Spinal cord (tissue), 10 donors: ENCODE results near the gene IFI6. TPM values are rescaled to one million over a fixed set of nuclear protein-coding genes. Genes with fewer than 3 reads are reported as not detected.

Experiments
- DNase-seq, 6 donors: peaks; one replicate each; pipeline versions ENCODE4 v3.0.0 to v3.0.0-alpha.2; 2013 to 2015; ENCODE audit warnings: low spot score in 6 of 6, low read depth in 4 of 6
- H3K27ac ChIP-seq: one replicate; pipeline ENCODE4 v1.5.1; 2013; ENCODE audit warnings: low read depth, low read length, control low read depth
- H3K27me3 ChIP-seq: one replicate; pipeline ENCODE4 v1.6.1; 2013; ENCODE audit warnings: low read length; ENCODE audit not compliant: control insufficient read depth, insufficient read depth
- H3K36me3 ChIP-seq: one replicate; pipeline ENCODE4 v1.6.1; 2013; ENCODE audit warnings: low read length; ENCODE audit not compliant: control insufficient read depth, insufficient read depth
- H3K4me1 ChIP-seq: one replicate; pipeline ENCODE4 v1.6.1; 2013; ENCODE audit warnings: low read length; ENCODE audit not compliant: control insufficient read depth, insufficient read depth
- H3K4me3 ChIP-seq: one replicate; pipeline ENCODE4 v1.5.1; 2013; ENCODE audit warnings: low read depth, low read length, control low read depth
- H3K9me3 ChIP-seq: one replicate; pipeline ENCODE4 v1.6.1; 2013; ENCODE audit warnings: low read length; ENCODE audit not compliant: control insufficient read depth, insufficient read depth
- WGBS: methylation state at CpG from one replicate; pipeline ENCODE4 v1.1.5; 2013; ENCODE audit warnings: missing lambda C conversion rate; ENCODE audit not compliant: insufficient coverage; 5-methylcytosine and 5-hydroxymethylcytosine counted together
- polyA plus RNA-seq, 2 donors: library from polyadenylated mRNA; unstranded; fragments of 120-200 nt; gene quantifications; one replicate each; pipeline ENCODE4 v1.2.1, GENCODE V29; 2013; ENCODE audit not compliant: insufficient read length in 2 of 2
- total RNA-seq, 2 donors: library from RNA; depleted of rRNA in 1 of 2; stranded (reverse); fragments of 120-200 nt in 1 of 2; fragments of >200 nt in 1 of 2; gene quantifications; one replicate each; pipeline versions ENCODE4 v1.2.3 to v1.2.4, GENCODE V29; 2013 to 2014
- donor health status: healthy.

IFI6 gene
- total and polyA plus RNA-seq, 4 donors = 87.6 to 247 (median 115) TPM

- 64% methylated on average over 8 of the region's 11 CpGs for WGBS
- Histone ChIP-seq H3K27ac (peak overlapping the region; percentile 15), H3K27me3 (no peaks in the 10 kb centered on the region), H3K9me3 (no peaks in the 10 kb centered on the region), H3K36me3 (no peaks in the 10 kb centered on the region), H3K4me1 (peaks cover 25% of the 10 kb centered on the region), H3K4me3 (no peak overlapping the region)
- DNase-seq = peak in 1 of 6 donors; percentile 23
These were observed 16.6 kb downstream of the IFI6 start for GRCh38 chr1:27655151-27655937.

- Histone ChIP-seq H3K27me3 (no peaks in the 10 kb centered on the region), H3K27ac (no peak overlapping the region), H3K4me1 (peaks cover 18% of the 10 kb centered on the region), H3K9me3 (no peaks in the 10 kb centered on the region), H3K4me3 (no peak overlapping the region), H3K36me3 (no peaks in the 10 kb centered on the region)
- no CpG with 5 or more reads among the region's 5 CpGs for WGBS
- no peak for DNase-seq
These were observed 19.7 kb downstream of the IFI6 start for GRCh38 chr1:27652111-27652864.

GRCh38 chr1:27650539-27651175 is 21.3 kb downstream of the IFI6 start:
- H3K4me1 ChIP-seq = peaks cover 15% of the 10 kb centered on the region
- H3K27me3 ChIP-seq = no peaks in the 10 kb centered on the region
- no peak for DNase-seq
- no peak overlapping the region for H3K4me3 ChIP-seq
- no peaks in the 10 kb centered on the region for H3K36me3 ChIP-seq
- H3K9me3 ChIP-seq = no peaks in the 10 kb centered on the region
- peak overlapping the region; percentile 33 for H3K27ac ChIP-seq
- 40% methylated on average over 4 of the region's 7 CpGs for WGBS

GRCh38 chr1:27650171-27650538 is 21.8 kb downstream of the IFI6 start:
- Histone ChIP-seq H3K4me1 (peaks cover 10% of the 10 kb centered on the region), H3K27ac (no peak overlapping the region), H3K27me3 (no peaks in the 10 kb centered on the region), H3K9me3 (no peaks in the 10 kb centered on the region), H3K36me3 (no peaks in the 10 kb centered on the region), H3K4me3 (no peak overlapping the region)
- no CpG with 5 or more reads among the region's 1 CpG for WGBS
- DNase-seq = no peak

DNA sequence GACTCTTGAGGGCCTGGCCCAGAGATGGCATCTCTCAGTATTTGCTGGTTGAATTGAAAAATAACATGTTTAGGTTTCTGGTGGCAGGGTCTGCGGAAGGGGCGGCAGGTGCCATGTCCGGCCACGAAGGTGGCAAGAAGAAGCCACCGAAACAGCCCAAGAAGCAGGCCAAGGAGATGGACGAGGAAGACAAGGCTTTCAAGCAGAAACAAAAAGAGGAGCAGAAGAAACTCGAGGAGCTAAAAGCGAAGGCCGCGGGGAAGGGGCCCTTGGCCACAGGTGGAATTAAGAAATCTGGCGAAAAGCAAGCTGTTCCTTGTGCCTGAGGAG is 22.7 kb downstream of the IFI6 start:
- DNase-seq = no peak
- Histone ChIP-seq H3K4me3 (no peak overlapping the region), H3K36me3 (no peaks in the 10 kb centered on the region), H3K27me3 (no peaks in the 10 kb centered on the region), H3K27ac (no peak overlapping the region), H3K4me1 (peaks cover 8% of the 10 kb centered on the region), H3K9me3 (no peaks in the 10 kb centered on the region)
- 74% methylated on average over 9 of the region's 11 CpGs for WGBS

GRCh38 chr1:27648602-27649305 is 23.2 kb downstream of the IFI6 start:
- no peak for DNase-seq
- no peaks in the 10 kb centered on the region for H3K36me3 ChIP-seq
- no peak overlapping the region for H3K27ac ChIP-seq
- H3K4me1 ChIP-seq = peaks cover 10% of the 10 kb centered on the region
- no peaks in the 10 kb centered on the region for H3K27me3 ChIP-seq
- WGBS = 85% methylated on average over 4 of the region's 6 CpGs
- no peaks in the 10 kb centered on the region for H3K9me3 ChIP-seq
- H3K4me3 ChIP-seq = no peak overlapping the region

GRCh38 chr1:27647328-27647727 is 24.7 kb downstream of the IFI6 start:
- Histone ChIP-seq H3K4me1 (peaks cover 13% of the 10 kb centered on the region), H3K27ac (no peak overlapping the region), H3K9me3 (no peaks in the 10 kb centered on the region), H3K36me3 (no peaks in the 10 kb centered on the region), H3K27me3 (no peaks in the 10 kb centered on the region), H3K4me3 (no peak overlapping the region)
- WGBS = 100% methylated on average over 1 of the region's 5 CpGs
- no peak for DNase-seq

DNA sequence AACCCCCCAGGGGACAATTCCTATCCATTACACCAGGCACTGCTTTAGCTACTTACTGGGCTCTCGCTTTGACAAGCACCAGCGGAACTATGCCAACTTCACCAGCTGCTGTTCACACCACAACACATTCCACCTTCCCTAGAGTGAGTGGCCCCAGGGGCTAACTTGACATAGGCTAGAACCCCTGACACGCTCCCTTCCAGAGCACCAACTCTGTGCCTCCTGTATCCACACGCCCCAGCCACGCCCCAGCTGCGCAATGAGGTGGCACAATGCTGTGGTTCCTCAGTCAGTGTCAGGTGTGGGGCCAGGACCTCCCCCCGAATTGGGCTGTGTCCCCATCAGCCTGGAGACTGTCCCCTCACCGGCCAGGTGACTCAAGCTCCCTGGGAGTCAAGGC is 25.3 kb downstream of the IFI6 start:
- no peaks in the 10 kb centered on the region for H3K9me3 ChIP-seq
- no peak overlapping the region for H3K27ac ChIP-seq
- no peak overlapping the region for H3K4me3 ChIP-seq
- H3K4me1 ChIP-seq = peaks cover 13% of the 10 kb centered on the region
- WGBS = 77% methylated on average over 7 of the region's 8 CpGs
- no peaks in the 10 kb centered on the region for H3K27me3 ChIP-seq
- no peaks in the 10 kb centered on the region for H3K36me3 ChIP-seq
- no peak for DNase-seq

DNA sequence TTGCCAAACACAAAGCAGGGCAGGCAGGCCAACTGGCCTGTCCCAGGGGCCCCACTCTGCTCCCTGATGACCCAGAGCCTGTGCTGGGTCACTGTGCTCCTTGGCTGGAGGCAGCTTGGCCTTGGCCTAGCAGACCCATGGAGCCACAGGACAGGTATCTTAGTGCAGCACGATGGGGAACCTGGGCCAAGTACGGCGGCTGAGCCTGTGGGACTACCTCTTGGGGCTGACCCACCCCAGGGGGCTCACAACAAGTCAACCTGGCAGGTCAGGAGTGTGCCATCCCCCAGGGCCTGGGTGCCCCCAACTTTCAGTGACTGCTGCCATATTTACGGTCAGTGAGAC is 26.9 kb downstream of the IFI6 start:
- Histone ChIP-seq H3K4me3 (no peak overlapping the region), H3K4me1 (peaks cover 5% of the 10 kb centered on the region), H3K9me3 (no peaks in the 10 kb centered on the region), H3K27me3 (no peaks in the 10 kb centered on the region), H3K36me3 (no peaks in the 10 kb centered on the region), H3K27ac (no peak overlapping the region)
- 97% methylated on average over 3 of the region's 4 CpGs for WGBS
- DNase-seq = no peak
